NCI-H1417 (cell line): ENCODE data around the gene FAM107B.

Experiments used
- DNase-seq, 3 experiments: peaks; one replicate each; lab custom pipeline; 2025; lab: John Stamatoyannopoulos, UW

Gene FAM107B

GRCh38 chr10:14580671-14581332 lies 193.9 kb downstream of the FAM107B start:
- DNase-seq = no peak

GRCh38 chr10:14579405-14579804 lies 195.3 kb downstream of the FAM107B start:
- DNase-seq = no peak

GRCh38 chr10:14578060-14578952 lies 196.4 kb downstream of the FAM107B start:
- peak in 1 of 3 experiments; percentile 39 for DNase-seq

- no peak for DNase-seq
These were observed 199.8 kb downstream of the FAM107B start for GRCh38 chr10:14574885-14575284.

GRCh38 chr10:14574291-14574690 lies 200.4 kb downstream of the FAM107B start:
- no peak for DNase-seq

GRCh38 chr10:14573666-14574261 lies 200.9 kb downstream of the FAM107B start:
- DNase-seq = no peak

GRCh38 chr10:14572811-14573210 lies 201.9 kb downstream of the FAM107B start:
- no peak for DNase-seq

- DNase-seq = no peak
These were observed 202.7 kb downstream of the FAM107B start for GRCh38 chr10:14571866-14572507.

GRCh38 chr10:14570800-14571199 lies 203.9 kb downstream of the FAM107B start:
- no peak for DNase-seq

- DNase-seq = no peak
These were observed 205.2 kb downstream of the FAM107B start for GRCh38 chr10:14569274-14570060.

- DNase-seq = no peak
These were observed 207.3 kb downstream of the FAM107B start for GRCh38 chr10:14567421-14567820.

GRCh38 chr10:14566498-14566897 lies 208.2 kb downstream of the FAM107B start:
- no peak for DNase-seq

- DNase-seq = no peak
These were observed 209.5 kb downstream of the FAM107B start for GRCh38 chr10:14565199-14565598.

GRCh38 chr10:14564268-14564744 lies 210.4 kb downstream of the FAM107B start:
- no peak for DNase-seq

- DNase-seq = no peak
These were observed 211.2 kb downstream of the FAM107B start for GRCh38 chr10:14563359-14563940.

GRCh38 chr10:14563076-14563336 lies 211.7 kb downstream of the FAM107B start:
- no peak for DNase-seq

GRCh38 chr10:14562218-14563075 lies 212.2 kb downstream of the FAM107B start:
- no peak for DNase-seq

- DNase-seq = no peak
These were observed 213.6 kb downstream of the FAM107B start for GRCh38 chr10:14560791-14561765.

- DNase-seq = peak in 1 of 3 experiments; percentile 1
These were observed 214.4 kb downstream of the FAM107B start for GRCh38 chr10:14560274-14560673.
